ENCODE results near the gene GAS5. TPM values are rescaled to one million over a fixed set of nuclear protein-coding genes. Genes with fewer than 3 reads are reported as not detected.
A peak's percentile ranks its signal among the peaks of the same experiment; 100 is the strongest.

GAS5 gene
- total and polyA plus RNA-seq, 9 of the 15 experiments (the other 6 are each of a cell fraction or from before 2014, with no cell fraction given) = 565 to 1,860 (median 1,006) TPM

DNA sequence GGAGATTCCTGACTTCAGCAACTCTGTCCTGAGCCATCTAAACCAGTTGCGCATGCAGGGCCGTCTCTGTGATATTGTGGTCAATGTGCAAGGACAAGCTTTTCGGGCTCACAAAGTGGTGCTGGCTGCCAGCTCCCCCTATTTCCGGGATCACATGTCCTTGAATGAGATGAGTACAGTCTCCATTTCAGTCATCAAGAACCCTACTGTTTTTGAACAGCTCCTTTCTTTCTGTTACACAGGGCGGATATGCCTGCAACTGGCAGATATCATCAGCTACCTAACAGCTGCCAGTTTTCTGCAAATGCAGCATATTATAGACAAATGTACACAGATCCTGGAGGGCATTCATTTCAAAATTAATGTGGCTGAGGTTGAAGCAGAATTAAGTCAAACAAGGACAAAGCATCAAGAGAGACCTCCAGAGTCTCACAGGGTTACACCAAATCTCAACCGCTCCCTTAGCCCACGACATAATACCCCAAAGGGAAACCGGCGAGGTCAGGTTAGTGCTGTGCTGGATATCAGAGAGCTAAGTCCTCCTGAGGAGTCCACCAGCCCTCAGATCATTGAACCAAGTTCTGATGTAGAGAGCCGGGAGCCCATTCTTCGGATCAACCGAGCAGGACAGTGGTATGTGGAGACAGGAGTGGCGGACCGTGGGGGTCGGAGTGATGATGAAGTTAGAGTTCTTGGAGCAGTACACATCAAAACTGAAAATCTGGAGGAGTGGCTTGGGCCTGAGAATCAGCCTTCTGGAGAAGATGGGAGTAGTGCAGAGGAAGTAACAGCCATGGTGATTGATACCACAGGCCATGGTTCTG is 2.7 kb upstream of the GAS5 start (continued):
- no peak for TF ChIP-seq SLC30A9 (CRISPR knock-in tag; IDR thresholded peaks at IDR 0.05)
- no peak for TF ChIP-seq BCOR (IDR thresholded peaks at IDR 0.05)
- TF ChIP-seq COPS2 (conservative IDR thresholded peaks at IDR 0.05) = no peak
- TF ChIP-seq CEBPG (CRISPR knock-in tag; IDR thresholded peaks at IDR 0.05) = no peak
- no peak for TF ChIP-seq CEBPG (tag; conservative IDR thresholded peaks at IDR 0.05 in 1 of 2, IDR thresholded peaks at IDR 0.05 in 1 of 2)
- no peak for TF ChIP-seq RFX1 (IDR thresholded peaks at IDR 0.05)
- TF ChIP-seq ZNF655 (CRISPR knock-in tag; IDR thresholded peaks at IDR 0.05) = no peak
- TF ChIP-seq ZBTB7A (IDR thresholded peaks at IDR 0.05; ENCODE audit: borderline replicate concordance, control insufficient read depth, low read depth, low read length) = no peak
- 0 out of 4 replicates have a peak, but pooled peaks of 1 of the 2 experiments have one; percentile 38 for TF ChIP-seq HDAC1 (IDR thresholded peaks at IDR 0.05)
- no peak for TF ChIP-seq GTF2F1 (IDR thresholded peaks at IDR 0.05; ENCODE audit: low read depth, low read length)
- no peak for TF ChIP-seq ZNF695 (CRISPR knock-in tag; IDR thresholded peaks at IDR 0.05)
- TF ChIP-seq PHF20 (IDR thresholded peaks at IDR 0.05; ENCODE audit: partially characterized antibody) = no peak
- 0 out of 4 replicates have a peak, but pooled peaks of 1 of the 2 experiments have one; percentile 5 for TF ChIP-seq CSDE1 (IDR thresholded peaks at IDR 0.05)
- no peak for TF ChIP-seq NONO (IDR thresholded peaks at IDR 0.05; ENCODE audit: low read depth in 2 of 2, low read length in 1 of 2)
- no peak for TF ChIP-seq POLR2B (IDR thresholded peaks at IDR 0.05; ENCODE audit: low read depth, partially characterized antibody)
- peak; percentile 24; the same call in 1 of the 2 replicates for TF ChIP-seq EP300 (IDR thresholded peaks at IDR 0.05; ENCODE audit: low read length)
- TF ChIP-seq FOXJ2 (tag; IDR thresholded peaks at IDR 0.05) = no peak
- no peak for TF ChIP-seq ZNF280B (CRISPR knock-in tag; IDR thresholded peaks at IDR 0.05)
- TF ChIP-seq BRD4 (IDR thresholded peaks at IDR 0.05) = no peak
- TF ChIP-seq CBX2 (IDR thresholded peaks at IDR 0.05; ENCODE audit: insufficient read depth, low read length, poor library complexity, severe bottlenecking) = no peak
- no peak for TF ChIP-seq ZNF79 (CRISPR knock-in tag; IDR thresholded peaks at IDR 0.05; ENCODE audit: low read depth)
- TF ChIP-seq ZNF217 (CRISPR knock-in tag; IDR thresholded peaks at IDR 0.05) = no peak
- TF ChIP-seq ERF (CRISPR knock-in tag; IDR thresholded peaks at IDR 0.05) = no peak
- no peak for TF ChIP-seq BHLHE40 (IDR thresholded peaks at IDR 0.05; ENCODE audit: low read length)
- TF ChIP-seq MCM5 (IDR thresholded peaks at IDR 0.05; ENCODE audit: low read depth) = no peak
- TF ChIP-seq GTF2B (IDR thresholded peaks at IDR 0.05; ENCODE audit: extremely low read depth, insufficient read length) = no peak
- TF ChIP-seq ELF2 (CRISPR knock-in tag; IDR thresholded peaks at IDR 0.05) = no peak
